OCI-LY7 (cell line): ENCODE data around the gene SERPIND1.

ENCODE experiments used
- CTCF ChIP-seq: fragments of 200-600 bp; sonication (generic); conservative IDR thresholded peaks from 2 replicates; pipeline ENCODE4 v1.5.1; 2014; ENCODE audit warnings: mild to moderate bottlenecking, antibody characterized with exemption, low read length, moderate library complexity, mixed read lengths
- EZH2phosphoT487 ChIP-seq: fragments of 200-600 bp; sonication (generic); IDR thresholded peaks from 2 replicates; pipeline ENCODE4 v1.6.1; 2018; ENCODE audit warnings: low read depth, borderline replicate concordance, mild to moderate bottlenecking, mixed run types, antibody characterized with exemption, low read length, moderate library complexity, mixed read lengths

DNA sequence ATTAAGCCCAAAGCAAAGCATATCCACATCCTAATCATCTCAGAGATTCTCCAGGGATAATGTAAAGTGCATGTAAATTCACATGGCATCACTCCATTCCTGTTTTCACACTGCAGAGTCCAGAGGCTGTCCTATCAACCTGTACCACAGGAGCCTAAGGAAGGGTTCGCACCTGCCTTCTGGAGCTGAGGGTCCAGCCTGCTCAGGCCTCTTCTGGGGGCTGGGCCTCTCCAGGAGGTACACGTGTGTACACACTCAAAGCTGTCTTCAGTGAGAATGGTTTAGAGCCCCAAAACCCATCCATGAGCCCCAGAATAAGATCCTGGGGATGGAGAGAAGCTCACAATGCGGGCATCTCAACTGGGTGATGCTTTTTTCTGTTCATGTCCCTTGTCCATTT, 60.8 kb downstream of the SERPIND1 start:
- TF ChIP-seq CTCF (no peak), EZH2phosphoT487 (no peak)
